GM12873 (cell line): ENCODE data around the gene TP53RK.

Source experiments
- TF ChIP-seq, protein P1 (sequence below): IDR thresholded peaks from 2 replicates; pipeline ENCODE4 v1.5.1; 2012; ENCODE audit warnings: low read depth, mild to moderate bottlenecking, moderate library complexity, low read length, control low read depth; ENCODE audit not compliant: insufficient read depth; ENCODE audit errors: missing control alignments

The TP53RK gene

GRCh38 chr20:46712056-46712636 is 22.9 kb upstream of the TP53RK start:
- TF ChIP-seq, protein P1, sequence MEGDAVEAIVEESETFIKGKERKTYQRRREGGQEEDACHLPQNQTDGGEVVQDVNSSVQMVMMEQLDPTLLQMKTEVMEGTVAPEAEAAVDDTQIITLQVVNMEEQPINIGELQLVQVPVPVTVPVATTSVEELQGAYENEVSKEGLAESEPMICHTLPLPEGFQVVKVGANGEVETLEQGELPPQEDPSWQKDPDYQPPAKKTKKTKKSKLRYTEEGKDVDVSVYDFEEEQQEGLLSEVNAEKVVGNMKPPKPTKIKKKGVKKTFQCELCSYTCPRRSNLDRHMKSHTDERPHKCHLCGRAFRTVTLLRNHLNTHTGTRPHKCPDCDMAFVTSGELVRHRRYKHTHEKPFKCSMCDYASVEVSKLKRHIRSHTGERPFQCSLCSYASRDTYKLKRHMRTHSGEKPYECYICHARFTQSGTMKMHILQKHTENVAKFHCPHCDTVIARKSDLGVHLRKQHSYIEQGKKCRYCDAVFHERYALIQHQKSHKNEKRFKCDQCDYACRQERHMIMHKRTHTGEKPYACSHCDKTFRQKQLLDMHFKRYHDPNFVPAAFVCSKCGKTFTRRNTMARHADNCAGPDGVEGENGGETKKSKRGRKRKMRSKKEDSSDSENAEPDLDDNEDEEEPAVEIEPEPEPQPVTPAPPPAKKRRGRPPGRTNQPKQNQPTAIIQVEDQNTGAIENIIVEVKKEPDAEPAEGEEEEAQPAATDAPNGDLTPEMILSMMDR: no peak

- TF ChIP-seq, protein P1: no peak
Observed at GRCh38 chr20:46710153-46710913, 21.1 kb upstream of the TP53RK start.

DNA sequence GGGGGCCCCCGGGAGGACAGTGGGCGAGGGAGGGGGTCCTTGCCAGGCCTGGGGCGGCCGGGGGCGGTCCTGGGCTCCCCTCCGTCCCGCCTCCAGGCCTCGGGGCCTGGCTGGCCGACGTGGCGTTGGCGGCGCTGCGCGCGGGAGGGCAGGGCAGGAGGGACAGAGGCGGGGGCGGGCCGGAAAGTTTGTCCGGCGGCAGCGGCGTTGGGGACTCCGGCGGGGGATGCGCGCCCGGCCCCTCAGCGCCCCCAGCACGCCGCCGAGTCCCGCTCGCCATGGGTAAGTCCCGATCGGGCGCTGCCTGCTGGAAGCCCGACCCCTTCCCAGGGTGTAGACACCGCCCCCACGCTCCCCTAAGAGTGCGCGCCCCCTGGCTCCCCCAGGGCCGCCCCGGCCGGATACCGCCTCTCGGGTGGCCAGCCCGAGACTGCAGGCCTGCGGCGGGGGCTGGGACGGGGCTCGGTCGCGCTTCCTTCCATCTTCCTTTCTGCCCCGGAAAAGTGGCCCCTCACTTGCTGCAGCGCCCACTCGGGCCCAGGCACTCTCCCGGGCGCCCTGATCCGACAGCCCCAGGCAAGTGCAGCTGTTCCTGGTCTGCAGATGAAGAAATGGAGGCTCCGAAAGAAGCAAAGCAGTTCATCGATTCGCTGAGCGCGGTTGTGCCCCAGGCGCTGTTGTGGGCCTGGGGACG is 20.4 kb upstream of the TP53RK start, which contains the start of gene SLC2A10:
Gene SLC2A10, plus strand, starts transcription at position 191 of the 694 bp plus-strand sequence. Its CDS starts 88 bp downstream, at position 279.
- TF ChIP-seq, protein P1: no peak

DNA sequence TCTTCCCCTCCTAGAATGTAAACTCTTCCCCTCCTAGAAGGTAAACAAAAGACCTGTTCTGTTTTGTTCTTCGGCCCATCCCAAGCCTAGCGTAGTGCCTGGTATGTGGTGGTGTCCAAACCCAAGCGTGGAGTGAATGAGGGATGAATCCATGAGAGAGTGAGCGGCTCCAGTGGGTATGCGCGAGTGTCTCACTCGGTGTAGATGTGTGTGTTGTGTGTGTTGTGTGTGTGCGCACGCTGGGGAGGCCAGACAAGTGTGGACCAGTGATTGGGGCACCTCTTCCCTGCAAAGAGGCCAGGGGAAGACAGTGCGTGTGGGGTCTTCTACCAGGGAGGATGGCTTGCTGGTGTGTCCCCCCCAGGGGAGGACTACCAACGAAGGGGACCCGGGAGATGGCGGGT is 19.8 kb upstream of the TP53RK start:
- TF ChIP-seq, protein P1: no peak

GRCh38 chr20:46708172-46708860 is 19.1 kb upstream of the TP53RK start:
- TF ChIP-seq, protein P1: no peak

- TF ChIP-seq, protein P1: no peak
Observed at GRCh38 chr20:46706242-46706641, 17.0 kb upstream of the TP53RK start.

- TF ChIP-seq, protein P1: no peak
Observed at GRCh38 chr20:46705378-46705729, 16.1 kb upstream of the TP53RK start.
